ENCODE results near the gene KCNK15.

Gene KCNK15

DNA sequence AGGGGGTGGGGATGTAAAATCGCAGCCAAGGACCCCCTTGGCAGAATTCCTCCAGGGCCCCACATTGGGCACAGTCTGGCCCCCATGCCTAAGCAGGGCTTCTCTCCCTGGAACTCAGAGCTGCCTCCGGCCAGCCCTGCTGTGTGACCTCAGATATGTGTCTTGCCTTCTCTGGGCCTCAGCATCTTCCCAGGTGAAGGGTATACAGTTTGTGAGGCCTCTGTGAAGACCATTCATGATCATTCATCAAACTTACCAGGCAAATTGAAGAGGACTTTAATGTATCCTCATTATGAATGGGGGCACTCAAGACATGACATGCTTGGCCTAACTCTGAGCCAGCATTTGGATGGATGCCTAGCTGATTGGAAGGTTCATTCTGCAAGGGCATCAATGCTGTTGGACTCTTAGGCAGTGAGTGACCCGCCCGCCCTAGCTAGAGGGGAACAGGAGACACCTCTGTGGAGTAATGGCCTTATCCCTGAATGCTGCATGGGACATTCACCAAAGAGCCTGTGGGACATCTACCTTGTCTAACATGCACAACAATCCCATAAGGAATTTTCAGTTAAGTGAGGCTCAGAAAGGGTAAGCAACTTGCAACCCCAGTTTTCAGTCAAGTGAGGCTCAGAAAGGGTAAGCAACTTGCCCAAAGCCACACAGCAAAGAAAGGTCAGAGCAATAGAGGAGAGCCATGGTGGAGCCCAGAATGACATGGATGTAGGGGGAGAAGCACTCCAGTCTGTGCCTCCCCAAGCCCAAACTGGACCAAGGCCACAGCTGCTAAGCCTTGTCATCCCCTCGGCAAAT lies 30.0 kb upstream of the KCNK15 start:
- no peak for DNase-seq (ENCODE audit: low spot score)

DNA sequence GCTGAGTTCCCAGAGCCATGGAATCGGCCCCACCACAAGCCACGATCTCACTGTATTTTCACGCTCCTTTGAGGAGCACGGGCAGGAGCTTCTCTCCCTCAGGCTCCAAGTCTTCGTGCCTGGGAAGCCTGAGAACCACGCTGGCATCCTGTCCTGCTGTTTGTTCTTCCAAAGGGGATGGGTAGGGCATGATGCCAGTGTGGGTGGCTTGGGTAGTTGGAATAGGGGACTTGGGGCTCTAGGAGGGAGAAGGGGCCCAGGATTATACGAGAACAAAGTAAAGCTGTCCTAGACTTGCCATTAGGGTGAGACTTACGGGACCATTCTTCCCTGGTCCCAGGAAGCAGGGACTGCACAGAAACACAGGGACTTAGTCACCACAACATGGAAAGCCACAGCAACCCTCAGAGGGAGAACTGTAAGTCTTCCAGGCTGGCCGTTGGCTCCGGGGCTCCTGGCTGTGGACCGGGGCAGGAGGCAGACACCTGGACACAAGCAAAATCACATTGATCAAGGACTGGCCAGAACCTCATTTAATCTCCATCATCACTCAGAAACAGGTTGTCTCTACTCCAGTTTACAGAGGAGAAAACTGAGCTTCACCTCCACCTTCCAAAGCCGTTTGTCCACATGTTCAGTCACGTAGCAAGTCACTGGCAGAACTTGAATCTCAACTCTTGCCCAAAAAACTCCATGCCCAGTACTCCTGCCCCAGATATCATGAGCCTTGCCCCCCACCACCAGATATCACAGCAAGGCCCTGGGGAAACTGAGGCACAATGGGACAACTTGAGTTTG lies 29.2 kb upstream of the KCNK15 start:
- no peak for DNase-seq (ENCODE audit: low spot score)

DNA sequence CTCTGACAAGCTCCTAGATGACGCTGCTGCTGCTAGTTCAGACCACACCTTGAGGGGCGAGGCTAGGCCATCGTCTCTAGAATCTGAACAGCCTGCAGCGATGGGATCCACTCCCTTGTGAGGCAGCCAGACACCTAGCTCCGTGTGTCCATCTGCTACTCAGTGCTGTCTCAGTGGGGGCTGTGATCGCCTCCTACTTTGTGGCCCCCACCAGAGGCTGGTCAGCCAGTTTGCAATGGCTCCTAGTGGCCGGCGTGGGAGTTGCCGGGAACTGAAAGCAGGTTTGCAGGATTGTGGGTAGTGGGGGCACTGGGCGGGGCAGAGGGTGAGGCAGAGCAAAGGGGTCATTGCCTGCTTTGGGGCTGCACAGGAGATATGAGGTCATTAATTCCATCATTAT lies 27.7 kb upstream of the KCNK15 start:
- no peak for DNase-seq (ENCODE audit: low spot score)

DNA sequence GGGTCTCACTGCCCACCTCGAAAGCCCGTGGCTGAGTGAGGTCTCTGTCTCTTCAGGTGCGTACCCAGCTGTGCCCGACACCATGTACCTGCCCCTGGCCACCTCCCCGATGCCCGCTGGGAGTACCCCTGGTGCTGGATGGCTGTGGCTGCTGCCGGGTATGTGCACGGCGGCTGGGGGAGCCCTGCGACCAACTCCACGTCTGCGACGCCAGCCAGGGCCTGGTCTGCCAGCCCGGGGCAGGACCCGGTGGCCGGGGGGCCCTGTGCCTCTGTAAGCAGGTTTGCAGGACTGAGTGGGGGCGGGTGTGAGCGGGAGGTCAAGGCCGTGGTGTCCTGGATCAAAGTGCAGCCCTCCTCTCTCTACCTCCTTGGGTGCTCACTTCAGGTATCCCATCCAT lies 25.8 kb upstream of the KCNK15 start:
- no peak for DNase-seq (ENCODE audit: low spot score)

DNA sequence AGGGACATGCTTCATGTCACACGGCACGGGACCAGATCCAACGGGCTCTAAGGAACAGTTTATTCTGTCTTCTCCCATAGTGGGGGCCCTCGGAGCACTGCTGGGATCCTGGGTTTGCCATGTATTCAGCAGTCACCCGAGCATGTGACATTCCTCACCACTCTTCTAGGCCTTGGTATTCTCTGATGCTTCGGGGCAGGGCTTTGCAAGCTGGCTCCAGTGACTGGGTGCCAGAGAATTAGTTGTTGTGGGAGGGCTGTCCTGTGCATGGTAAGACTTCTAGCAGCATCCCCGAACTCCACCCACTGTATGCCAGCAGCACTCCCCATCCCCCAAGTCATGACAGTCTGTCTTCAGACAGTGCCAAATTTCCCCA lies 25.1 kb upstream of the KCNK15 start:
- DNase-seq (ENCODE audit: low spot score) = peak; percentile 80

DNA sequence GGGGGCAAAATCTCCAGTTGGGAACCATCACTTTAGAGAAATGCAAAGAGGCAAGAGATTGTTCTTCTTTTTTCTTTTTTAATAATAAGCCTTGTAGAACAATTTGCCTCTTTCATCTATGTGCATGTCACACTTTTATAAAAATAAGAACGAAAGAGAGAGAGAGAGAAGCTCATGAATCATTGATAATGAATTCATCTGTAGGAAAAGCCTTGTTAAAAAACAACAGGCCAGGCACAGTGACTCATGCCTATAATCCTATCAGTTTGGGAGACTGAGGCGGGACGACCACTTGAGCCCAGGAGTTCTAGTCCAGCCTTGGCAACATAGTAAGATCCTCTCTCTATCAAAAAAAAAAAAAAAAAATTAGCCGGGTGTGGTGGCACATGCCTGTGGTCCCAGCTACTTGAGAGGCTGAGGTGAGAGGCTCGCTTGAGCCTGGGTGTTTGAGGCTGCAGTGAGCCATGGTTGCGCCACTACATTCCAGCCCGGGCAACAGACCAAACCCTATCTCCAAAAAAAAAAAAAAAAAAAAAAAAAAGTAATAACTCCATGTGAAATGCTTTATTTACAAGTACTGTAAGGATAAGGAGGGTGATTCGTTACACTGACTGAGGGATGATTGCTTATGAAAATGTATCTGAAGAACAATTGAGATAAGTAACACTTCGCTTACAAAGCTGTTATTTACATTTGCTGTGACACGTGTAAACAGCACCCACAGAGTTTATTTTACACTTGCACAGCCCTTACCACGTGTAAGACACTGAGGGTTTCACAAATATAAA lies 24.5 kb upstream of the KCNK15 start:
- no peak for DNase-seq (ENCODE audit: low spot score)

DNA sequence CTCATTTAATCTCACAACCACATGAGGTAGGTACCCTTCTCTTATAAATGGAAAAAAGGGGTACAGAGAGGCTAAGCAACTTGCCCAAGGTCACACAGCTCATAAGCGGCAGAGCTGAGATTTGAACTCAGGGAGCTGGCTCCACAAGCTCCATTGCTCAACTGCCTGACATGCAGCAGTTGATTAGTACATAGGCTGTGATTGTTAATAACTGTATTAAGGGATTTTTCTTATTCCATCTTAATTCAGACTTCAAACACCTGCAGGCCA lies 23.9 kb upstream of the KCNK15 start:
- no peak for DNase-seq (ENCODE audit: low spot score)

DNA sequence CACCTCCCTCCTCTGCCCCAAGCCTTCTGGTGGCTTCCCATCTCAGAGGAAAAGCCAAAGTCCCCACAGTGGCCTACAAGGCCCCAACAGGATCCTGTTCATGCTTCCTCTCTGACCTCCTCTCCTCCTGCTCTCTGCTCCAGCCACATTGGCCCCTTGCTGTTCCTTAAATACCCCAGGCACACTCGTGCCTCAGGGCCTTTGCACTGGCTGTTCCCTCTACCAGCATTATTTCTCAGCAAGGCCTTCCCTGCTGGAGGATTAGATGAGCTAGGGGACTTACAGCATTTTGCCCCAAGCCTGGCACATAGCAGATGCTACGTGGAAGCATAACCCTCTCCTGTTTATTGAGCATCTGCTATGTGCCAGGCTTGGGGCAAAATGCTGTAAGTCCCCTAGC lies 22.7 kb upstream of the KCNK15 start:
- no peak for DNase-seq (ENCODE audit: low spot score)

DNA sequence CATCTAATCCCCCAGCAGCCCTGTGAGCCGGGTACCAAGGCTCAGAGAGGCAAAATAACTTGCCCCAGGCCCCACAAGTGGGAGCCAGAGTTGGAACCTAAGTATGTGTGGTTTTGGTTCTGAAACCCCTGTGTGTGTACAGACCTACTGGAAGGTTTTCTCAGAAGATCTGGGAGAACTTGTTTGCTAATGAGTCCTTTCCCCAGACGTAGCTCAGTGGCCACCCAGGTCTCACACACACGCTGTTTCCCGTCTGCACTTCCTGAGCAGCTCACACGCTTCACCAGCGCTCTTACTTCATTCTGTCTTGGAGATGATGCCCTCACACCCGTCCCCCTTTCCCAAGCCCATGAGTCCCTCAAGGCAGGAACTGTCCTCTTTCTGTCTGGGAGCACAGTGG lies 22.3 kb upstream of the KCNK15 start:
- DNase-seq (ENCODE audit: low spot score) = no peak

DNA sequence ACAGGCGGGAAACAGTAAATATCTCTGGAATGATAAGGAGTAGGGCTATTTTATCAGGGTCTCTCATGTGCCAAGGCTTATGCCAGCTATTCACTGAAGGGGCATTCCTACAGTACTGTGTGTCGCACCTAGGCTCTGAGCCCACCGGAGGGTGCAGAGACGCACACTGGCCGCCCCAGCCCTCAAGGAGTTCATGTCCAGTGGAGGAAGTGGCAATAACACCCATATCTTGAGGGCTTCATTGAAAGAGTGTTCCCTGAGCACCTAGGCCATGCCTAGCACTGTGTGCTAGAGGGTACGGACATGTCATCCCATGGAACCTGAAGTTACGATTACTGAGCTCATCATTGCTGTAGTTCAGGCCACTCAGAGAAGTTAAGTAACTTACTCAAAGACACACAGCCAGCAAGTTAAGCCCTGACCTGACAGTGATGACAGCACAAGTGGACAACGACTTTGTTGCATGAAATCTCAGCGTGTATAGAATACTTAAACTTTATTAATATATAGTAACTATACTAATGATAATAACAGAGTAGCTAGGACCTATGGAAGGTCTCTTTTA lies 21.8 kb upstream of the KCNK15 start:
- DNase-seq (ENCODE audit: low spot score) = no peak

DNA sequence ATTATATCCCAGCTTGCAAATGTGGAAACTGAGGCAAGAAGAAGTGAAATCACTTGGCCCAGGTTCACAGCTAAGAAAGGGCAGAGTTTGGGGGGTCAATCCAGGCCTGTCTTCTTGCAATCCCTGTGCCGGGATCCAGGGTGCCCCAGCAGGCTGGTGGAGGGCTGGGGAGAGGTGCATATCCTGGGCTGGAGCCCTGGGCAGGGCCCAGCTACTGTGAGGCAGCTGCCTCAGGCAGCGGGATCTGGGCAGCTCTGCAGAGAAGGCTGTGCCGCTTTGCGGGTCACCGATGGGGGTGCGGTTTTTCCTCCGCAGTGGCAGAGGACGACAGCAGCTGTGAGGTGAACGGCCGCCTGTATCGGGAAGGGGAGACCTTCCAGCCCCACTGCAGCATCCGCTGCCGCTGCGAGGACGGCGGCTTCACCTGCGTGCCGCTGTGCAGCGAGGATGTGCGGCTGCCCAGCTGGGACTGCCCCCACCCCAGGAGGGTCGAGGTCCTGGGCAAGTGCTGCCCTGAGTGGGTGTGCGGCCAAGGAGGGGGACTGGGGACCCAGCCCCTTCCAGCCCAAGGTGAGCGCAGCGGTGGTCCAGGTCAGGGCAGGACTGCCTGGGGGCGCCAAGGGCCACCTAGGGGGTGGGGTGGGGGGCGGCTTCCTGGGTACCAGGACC lies 21.1 kb upstream of the KCNK15 start:
- no peak for DNase-seq (ENCODE audit: low spot score)

DNA sequence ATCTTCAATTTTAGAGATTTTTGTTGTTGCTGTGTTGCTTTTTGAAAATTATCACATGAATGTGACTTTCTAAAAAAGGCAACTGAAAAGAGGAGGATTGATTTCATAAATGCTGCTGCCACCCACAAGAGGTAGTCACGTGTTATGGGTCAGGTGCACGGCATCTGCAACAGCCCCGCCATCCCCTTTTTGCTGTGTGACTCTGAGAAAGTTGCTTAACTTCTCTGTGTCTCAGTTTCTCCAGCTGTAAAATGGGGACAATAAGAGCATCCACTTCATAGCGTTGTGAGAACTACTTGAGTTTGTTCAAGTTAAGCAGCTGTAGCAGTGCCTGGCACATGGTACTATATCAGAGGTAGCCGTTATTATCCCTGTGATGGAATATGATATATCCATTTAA lies 19.8 kb upstream of the KCNK15 start:
- no peak for DNase-seq (ENCODE audit: low spot score)

DNA sequence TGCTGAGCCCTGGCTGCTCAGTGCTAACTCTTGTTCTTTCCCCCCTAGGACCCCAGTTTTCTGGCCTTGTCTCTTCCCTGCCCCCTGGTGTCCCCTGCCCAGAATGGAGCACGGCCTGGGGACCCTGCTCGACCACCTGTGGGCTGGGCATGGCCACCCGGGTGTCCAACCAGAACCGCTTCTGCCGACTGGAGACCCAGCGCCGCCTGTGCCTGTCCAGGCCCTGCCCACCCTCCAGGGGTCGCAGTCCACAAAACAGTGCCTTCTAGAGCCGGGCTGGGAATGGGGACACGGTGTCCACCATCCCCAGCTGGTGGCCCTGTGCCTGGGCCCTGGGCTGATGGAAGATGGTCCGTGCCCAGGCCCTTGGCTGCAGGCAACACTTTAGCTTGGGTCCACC lies 18.6 kb upstream of the KCNK15 start:
- DNase-seq (ENCODE audit: low spot score) = no peak

DNA sequence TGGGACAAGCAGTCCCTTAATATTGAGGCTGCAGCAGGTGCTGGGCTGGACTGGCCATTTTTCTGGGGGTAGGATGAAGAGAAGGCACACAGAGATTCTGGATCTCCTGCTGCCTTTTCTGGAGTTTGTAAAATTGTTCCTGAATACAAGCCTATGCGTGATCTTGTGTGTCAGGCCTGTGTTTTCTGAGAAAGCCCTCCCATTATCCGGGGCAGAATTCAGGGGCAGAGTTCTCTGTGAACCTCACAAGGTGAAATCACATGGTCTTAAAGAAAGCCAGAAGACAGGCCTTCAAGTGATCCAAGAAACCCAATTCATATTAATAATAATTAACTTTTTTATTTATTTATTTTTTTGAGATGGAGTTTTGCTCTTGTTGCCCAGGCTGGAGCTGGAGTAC lies 18.0 kb upstream of the KCNK15 start:
- no peak for DNase-seq (ENCODE audit: low spot score)

DNA sequence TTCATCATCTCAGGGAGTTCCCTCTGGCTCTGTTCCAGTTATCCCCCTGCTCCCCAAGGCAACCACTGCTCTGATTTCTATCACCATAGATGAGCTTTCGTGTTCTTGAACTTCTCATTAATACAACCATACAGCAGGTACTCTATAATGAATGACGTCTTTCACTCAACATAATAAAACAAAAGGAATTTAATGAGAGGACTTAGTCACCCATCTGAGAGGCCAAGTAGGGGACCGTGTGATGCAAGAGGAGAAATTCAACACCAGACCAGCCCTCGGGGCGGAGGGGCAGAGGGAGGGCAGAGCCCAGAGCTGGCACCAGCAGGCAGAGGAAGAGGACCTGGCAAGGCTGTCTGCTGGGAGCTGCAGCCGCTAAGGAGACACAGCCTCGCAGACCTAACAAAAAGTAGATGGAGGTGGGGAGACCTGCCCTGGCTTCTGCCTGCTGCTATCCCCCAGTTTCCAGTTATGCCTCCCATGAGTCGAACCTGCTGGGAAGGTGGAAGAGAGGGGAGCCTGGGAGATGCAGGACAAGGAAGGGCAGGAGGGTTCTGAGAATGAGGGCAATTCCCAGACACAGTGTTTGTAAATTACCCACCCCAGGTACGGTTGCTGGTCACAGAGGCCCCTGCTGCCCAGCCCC lies 16.7 kb upstream of the KCNK15 start:
- peak; percentile 66 for DNase-seq (ENCODE audit: low spot score)

DNA sequence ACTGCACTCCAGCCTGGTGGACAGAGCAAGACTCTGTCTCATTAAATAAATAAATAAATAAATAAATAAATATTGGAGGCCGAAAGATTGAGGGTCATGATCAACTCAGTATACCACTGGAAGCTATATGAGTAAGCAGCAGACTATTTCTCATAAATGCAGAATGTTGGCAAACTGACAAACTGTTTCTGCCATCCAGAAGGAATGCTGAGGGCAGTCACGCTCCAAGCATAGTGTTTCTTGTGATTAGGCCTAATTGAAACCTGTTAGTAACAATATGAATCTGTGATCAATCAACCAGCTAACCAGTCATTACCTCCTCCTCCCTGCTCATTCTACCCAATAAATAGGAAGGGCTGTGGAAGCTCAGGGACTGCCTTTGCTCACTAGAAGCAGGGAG lies 15.2 kb upstream of the KCNK15 start:
- no peak for DNase-seq (ENCODE audit: low spot score)

DNA sequence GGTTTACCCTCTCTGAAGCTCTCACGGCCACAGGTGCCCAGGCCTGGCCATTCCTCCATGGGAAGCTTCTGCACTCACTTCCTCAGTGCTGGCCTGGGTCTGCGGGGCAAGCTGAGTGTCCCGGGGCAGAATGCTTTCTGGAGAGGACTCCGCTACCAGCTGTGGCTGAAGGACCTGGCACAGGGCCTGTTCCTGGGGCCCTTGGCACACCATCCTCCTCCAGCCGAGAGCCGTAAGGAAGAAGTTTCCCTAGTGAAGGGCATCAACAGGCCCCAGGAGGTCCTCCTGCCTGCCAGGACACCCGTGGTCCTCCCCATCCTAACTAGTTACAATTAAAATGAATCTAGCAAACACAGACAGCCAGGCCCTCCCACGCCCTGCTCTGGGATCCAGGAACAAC lies 14.0 kb upstream of the KCNK15 start:
- DNase-seq (ENCODE audit: low spot score) = no peak

DNA sequence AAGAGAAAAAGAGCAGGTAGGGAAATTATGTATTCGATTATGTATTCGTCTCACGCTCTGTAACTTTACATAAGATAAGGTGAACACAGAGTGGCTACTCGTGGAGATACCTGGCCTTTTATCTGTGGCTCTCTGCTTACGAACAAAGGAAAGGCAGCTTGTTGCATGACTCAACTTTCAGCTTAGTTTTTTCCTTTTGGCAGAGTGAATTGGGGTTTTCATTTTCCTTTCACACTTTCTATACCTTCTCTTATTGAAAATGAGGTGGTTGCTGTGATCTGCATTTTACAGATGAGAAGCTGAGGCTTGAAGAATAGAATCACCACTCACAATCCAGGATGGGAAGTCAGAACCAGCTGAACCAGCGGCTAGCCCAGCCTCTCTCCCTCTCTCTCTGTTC lies 13.3 kb upstream of the KCNK15 start:
- DNase-seq (ENCODE audit: low spot score) = no peak

DNA sequence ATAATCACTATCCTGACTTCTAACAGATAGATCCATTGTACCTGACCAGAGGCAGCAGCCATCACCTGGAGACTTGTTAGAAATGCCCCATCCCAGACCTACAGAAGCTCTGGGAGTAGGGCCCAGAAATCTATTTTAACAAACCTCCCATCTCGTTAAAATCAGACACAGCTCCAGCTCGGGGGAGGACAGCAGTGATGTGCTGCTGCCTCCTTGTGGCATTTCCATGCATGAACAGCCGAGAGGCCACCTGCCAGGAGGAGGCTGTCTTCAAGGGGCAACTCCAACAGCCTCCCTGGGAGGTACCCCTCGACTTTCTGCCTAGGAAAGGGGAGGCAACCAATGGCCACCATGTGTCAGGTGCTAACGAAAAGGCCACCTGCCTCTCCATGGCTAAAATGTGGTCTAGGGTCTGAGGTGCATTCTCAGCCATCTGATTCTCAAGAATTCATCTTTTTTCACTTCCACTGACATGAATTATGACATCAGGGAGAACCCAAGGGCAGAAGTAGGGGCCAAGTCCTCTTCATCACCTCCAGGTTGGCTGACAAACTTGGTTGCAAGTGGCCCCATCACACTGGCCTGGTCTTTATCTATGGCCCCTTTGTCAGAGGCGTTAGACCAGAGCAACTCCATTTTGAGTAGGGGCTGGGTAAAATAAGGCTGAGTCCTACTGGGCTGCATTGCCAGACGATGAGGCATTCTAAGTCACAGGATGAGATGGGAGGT lies 12.2 kb upstream of the KCNK15 start:
- peak; percentile 78 for DNase-seq (ENCODE audit: low spot score)

DNA sequence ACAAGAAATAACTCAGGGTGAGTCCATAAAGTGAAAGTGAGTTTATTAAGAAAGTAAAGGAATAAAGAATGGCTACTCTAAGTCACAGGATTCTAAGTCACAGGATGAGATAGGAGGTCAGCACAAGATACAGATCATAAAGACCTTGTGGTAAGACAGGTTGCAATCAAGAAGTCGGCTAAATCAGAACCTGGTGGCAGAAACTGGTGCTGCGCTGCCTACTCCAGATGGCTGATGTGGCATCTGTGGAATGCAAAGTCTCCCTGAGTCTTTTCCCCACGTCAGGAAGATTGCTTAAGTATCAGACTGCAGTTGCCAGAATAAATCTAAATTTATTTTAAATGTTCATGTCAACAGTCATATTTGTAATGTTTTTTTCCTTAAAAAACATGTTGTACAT lies 10.7 kb upstream of the KCNK15 start:
- DNase-seq (ENCODE audit: low spot score) = no peak

DNA sequence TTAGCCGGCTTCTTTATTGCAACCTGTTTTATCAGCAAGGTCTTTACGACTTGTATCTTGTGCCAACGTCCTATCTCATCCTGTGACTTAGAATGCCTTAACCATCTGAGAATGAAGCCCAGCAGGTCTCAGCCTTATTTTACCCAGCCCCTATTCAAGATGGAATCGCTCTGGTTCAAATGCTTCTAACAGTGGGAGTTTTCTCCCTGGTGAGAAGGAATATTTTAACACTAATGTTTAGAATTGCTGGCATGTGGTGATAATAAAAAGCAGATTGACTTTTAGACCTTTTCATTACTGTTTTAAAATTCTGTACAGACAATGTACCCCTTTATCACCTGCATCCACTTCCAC lies 9.9 kb upstream of the KCNK15 start:
- no peak for DNase-seq (ENCODE audit: low spot score)

Measured in globus pallidus (tissue), 1 donor.